NCI-H2029 (cell line): Measurements from ENCODE around the gene ATF4.
"Not testable (repeated sequence)": the region's sequence is repeated elsewhere in the genome, so short reads cannot be mapped to it uniquely, and the experiment has no call there.

ENCODE experiments used
- DNase-seq: peaks from one replicate; lab custom pipeline; 2025; lab: John Stamatoyannopoulos, UW

The ATF4 gene

DNA sequence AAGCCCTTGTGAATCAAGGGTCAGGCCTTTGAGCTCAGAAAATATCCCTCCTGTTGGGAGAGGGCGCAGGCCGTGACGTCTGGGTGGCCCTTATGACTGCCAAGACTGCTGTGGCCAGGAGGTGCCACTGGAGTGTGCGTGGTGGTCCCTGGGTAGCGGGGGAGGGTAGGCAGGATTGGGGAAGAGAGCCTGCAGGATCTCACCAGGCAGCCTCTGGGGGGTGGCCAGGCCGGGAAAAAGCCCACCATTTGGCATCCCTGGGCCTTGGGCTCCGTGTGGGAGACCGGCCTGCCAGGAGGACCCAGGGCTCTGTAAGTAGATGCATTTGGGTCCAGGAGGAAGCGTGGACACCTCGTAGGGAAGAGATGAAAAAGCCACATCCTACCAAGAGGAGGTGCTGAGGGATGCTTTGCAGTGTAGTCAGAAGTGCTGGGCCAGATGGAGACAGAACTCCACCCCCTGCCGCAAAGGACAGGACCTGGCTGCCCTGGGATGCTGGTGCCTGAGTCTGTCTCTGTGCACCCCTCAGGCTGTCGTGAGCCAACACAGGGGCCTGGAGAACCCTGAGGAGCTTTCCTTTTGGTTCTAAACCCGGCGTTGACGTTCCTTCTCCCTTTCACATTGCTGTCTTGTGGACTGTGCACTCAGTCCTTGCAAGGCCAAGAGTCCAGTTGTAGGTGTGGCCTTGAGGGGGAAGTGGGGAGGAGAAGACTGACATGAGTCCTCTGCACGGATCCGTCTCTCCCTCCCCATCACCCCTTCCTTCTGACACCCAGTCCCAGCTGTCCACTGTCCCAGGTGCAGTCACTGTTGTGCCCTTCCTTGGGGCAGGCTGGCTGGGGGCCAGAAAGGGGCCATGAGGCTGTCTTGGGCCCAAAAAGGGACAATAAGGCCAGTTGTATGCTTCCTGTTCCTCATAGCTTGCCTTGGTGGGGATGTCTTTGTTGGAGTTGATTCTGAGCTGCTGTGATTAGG is 31.0 kb upstream of the ATF4 start:
- DNase-seq: no peak

DNA sequence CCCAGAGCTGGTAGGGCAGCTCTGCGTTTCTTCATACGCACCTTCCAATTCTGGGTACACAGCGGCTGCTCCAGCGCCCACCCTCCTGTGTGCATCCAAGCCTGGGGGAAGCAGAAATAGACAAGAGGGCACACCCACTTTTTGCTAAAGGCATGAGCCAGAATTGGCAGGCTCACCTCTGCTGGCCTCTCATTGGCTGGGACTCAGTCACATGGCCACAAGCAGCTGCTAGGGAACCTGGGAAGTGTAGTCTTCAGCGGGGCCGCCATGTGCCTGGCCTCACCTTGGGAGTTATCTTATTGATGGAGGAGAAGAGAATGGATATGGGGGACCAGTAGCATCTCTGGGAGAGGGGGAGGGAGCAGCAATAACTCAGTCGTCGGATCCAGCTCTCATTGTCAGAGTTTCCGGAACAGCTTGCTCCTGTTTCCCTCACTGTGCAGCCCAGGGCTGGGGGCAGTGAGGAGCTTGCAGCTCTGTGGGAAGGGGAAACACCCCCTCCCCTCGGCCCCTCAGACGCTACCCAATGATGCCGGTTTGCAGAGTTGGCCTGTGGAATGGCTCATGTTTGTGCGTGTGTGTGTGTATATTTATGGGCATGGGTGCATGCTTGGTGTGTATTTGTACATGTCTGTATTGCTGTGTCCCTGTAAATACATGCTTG is 30.1 kb upstream of the ATF4 start:
- peak; percentile 72 for DNase-seq

GRCh38 chr22:39490966-39491680 is 29.2 kb upstream of the ATF4 start:
- DNase-seq: no peak

DNA sequence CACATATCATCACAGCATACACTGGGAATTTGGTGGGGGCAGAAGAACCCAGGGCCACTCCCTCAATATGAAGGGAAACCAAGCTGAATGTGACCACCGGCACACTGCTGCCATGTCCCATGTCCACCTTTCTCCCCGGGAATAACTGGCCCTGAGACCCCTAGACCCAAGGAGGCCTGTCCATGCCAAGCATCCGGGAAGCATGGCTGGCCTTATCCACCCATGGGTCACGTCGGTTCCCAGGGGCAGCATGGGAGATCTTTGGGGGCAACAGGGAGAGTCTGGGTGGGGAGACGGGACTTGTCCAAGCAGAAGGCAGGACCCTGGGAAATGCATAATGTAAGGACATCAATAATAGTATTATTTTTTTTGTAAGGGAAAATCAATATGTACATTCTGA is 28.7 kb upstream of the ATF4 start:
- DNase-seq: no peak

- DNase-seq: no peak
Measured at GRCh38 chr22:39492186-39492585, 28.2 kb upstream of the ATF4 start.

DNA sequence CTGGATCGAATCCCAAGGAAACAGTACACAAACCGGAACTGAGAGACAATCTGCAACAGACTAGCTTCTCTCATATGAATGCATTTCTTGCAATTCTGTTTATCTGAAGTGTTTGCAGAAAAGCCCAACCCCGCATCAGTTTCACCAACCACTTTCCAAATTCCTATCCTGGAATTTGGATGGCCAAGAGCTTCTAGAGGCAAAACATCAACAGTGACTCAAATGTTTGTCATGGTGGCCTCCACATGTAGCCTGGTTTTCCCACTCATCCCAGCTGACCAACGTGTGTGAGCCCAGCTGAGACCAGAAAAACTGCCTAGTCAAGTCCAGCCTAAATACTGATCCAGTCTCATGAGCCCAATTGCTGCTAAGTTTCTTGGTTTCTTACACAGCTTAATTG is 26.6 kb upstream of the ATF4 start:
- DNase-seq: no peak

GRCh38 chr22:39494471-39495120 is 25.8 kb upstream of the ATF4 start:
- DNase-seq: no peak

GRCh38 chr22:39496131-39496838 is 24.1 kb upstream of the ATF4 start:
- DNase-seq: peak; percentile 22

DNA sequence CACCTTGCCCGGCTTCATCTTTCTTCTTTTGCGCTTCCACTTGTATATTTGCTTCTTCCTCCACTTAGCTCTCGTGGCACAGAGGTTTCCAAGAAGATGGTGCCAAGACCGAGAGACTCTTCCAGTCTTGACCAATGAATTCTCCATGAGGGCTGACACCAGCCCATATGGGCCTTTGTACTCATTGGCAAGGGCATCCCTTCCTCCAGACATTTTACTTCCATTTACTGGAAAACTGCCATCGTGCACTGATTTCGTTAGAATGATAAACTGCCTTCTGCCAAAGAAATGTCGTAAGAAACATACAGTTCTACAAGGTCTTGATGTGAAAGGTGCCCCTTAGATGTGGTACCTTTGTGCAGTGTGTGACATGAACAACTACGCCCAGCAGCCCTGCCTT is 22.9 kb upstream of the ATF4 start:
- DNase-seq: no peak

GRCh38 chr22:39498368-39498767 is 22.0 kb upstream of the ATF4 start:
- peak; percentile 61 for DNase-seq

GRCh38 chr22:39498802-39499201 is 21.6 kb upstream of the ATF4 start:
- peak; percentile 12 for DNase-seq

- DNase-seq: no peak
Measured at GRCh38 chr22:39500101-39500500, 20.3 kb upstream of the ATF4 start.

DNA sequence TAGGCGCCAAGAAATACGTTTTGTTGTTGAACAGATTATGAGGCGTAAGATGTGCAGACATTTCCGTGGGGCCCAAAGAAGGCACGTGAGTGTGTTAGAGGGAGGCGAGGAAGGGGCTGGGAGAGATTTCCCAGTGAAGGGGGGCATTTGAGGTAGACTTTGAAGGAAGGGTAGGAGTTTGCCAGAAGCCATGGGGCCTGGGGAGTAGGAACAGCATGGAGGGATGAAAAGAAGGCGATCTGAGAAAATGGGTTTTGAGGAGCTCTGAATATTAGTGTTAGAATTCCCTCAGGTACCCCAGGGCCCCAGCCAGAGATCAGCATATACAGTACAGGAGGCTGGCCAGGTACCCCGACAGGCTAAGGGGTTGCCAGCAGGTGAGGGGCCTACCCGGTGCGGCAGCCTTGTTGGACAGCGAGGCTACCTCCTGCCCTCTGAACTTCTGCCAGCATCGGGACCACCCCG is 18.7 kb upstream of the ATF4 start:
- DNase-seq: no peak

GRCh38 chr22:39502109-39502788 is 18.1 kb upstream of the ATF4 start, which contains the start of gene MIEF1:
MIEF1 (plus strand) TSS chr22:39502290; CDS start chr22:39511295, 9,005 bp downstream.
- DNase-seq: peak; percentile 95

DNA sequence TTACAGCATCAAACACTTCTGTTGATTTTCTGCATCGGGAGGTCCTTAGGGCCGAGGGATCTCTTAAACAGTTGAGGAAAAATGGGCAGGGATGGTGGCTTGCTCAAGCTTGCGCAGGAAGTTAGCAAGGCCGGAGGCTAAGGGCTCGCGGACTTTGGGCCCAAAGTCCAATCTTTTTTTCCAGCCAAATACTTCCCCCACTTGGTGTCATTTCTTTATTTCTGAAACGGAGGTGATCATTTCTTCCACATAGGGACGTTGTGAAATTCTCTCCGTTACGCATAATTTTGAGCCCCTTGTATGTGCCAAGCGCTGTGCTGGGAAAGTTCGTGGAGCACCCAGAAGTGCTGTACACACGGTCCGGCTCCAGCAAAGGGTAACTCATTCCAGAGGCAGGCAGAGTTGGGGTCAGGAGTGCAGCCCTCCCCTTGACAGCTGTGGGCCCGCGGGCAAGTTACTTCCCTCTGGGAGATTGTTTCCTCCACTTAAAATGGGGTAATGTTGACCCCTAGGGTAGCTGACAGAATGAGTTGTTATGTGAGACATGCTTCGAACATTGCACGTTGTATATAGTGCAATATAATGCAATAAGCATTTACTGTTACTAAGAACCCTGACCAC is 17.5 kb upstream of the ATF4 start:
- no peak for DNase-seq

DNA sequence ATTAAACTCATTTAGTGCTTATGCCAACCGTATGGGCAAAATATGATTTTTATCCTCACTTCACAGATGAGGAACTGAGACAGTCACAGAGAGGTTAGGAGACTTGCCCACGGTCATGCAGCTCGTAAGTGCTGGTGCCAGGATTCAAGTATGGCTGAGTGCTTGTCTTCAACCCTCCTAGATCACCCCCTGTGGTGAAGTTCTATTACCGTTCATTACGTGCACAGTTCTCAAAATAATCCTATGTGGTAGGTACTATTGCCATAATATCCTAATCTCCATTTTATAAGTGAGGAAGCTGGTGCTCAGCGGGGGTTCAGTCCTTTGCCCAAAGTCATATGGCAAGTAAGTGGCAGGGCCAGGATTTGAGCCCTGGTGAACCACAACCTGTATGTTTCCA is 16.7 kb upstream of the ATF4 start:
- DNase-seq: no peak

- no peak for DNase-seq
Measured at GRCh38 chr22:39504071-39504470, 16.3 kb upstream of the ATF4 start.

GRCh38 chr22:39507021-39507420 is 13.3 kb upstream of the ATF4 start:
- DNase-seq: not testable (repeated sequence)

DNA sequence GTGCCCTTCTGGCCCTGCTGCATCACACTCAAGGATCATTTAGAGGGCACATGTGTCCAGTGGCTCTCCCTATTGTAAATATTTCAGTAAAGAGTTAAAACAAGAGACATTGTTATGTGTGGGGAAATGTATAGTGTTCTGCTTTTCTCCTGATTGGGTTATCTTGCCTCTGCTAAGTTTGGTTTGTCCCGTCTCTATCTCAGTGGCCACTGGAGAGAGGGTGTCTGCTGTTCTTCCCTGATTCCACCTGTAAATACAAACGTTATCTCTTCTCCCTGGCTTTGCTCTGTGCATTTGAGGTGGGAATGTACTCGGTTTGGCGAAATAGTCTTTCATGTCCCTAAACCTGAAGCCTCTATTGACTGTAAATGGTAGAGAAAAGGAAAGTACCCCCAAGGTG is 12.0 kb upstream of the ATF4 start:
- DNase-seq: no peak

DNA sequence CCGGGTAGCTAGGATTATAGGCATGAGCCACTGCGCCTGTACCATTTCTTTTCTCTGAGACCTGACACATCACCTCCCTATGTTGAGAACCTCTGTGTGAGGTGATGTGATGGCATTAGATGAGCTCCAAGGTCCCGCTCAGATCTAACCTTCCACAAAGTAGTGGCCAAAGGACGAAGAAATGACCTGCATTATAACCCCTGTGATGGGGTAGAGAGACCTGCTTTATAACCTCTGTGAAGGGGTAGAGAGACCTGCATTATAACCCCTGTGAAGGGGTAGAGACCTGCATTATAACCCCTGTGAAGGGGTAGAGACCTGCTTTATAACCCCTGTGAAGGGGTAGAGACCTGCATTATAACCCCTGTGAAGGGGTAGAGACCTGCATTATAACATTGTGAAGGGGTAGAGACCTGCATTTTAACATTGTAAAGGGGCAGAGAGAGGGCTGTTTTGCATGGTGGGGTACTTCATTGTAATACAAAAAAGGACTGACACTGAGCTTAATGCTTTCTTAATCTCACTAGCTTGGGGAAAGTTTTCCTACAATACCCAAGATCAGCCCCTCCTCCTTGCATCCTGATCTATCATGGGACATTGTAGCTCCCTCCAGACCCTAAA is 9.7 kb upstream of the ATF4 start:
- DNase-seq: no peak
